Esophagus squamous epithelium (tissue), 5 donors: Measurements from ENCODE around the gene PTPN1. TPM values are rescaled to one million over a fixed set of nuclear protein-coding genes. Genes with fewer than 3 reads are reported as not detected.

Experiments used
- DNase-seq: peaks from one replicate; lab custom pipeline; 2025; lab: John Stamatoyannopoulos, UW
- H3K27ac ChIP-seq, 4 donors: fragments of 200-600 bp; sonication (generic); one replicate each; pipeline ENCODE4 v1.5.1; 2016 to 2019; ENCODE audit warnings: mild to moderate bottlenecking in 1 of 4
- H3K27me3 ChIP-seq, 4 donors: fragments of 200-600 bp; sonication (generic); 1 replicate in 3 of 4; 2 replicates in 1 of 4; pipeline versions ENCODE4 v1.5.1 to v1.6.0; 2017 to 2021; ENCODE audit warnings: antibody characterized with exemption in 1 of 4
- H3K36me3 ChIP-seq, 3 donors: fragments of 200-600 bp; sonication (generic); one replicate each; pipeline ENCODE4 v1.5.1; 2016 to 2019
- H3K4me1 ChIP-seq, 3 donors: fragments of 200-600 bp; sonication (generic); one replicate each; pipeline ENCODE4 v1.5.1; 2017 to 2019
- H3K4me3 ChIP-seq, 4 donors: fragments of 200-600 bp; sonication (generic); 1 replicate in 3 of 4; 2 replicates in 1 of 4; pipeline ENCODE4 v1.5.1; 2016 to 2019; ENCODE audit warnings: mild to moderate bottlenecking in 2 of 4, moderate library complexity in 1 of 4
- H3K9me3 ChIP-seq, 3 donors: fragments of 200-600 bp; sonication (generic); one replicate each; pipeline ENCODE4 v1.5.1; 2016 to 2019
- POLR2A ChIP-seq, 4 donors: fragments of 450-650 bp; IDR thresholded peaks; one replicate each; pipeline ENCODE4 v1.6.1; 2017; ENCODE audit warnings: antibody characterized with exemption in 4 of 4, mild to moderate bottlenecking in 4 of 4, moderate library complexity in 3 of 4
- WGBS, 2 donors: methylation state at CpG; one replicate each; pipeline ENCODE4 v1.1.5; 2018; 5-methylcytosine and 5-hydroxymethylcytosine counted together
- intact Hi-C: fragments of 100-400 bp; cut with DNase I; formaldehyde crosslinking; loops from one replicate; pipeline ENCODE4 v1.15.0; 2022
- total RNA-seq, 4 donors: library from RNA; depleted of rRNA; stranded (reverse); fragments of >200 nt; gene quantifications; one replicate each; pipeline ENCODE4 v1.1.0, GENCODE V29; 2016
- TF ChIP-seq, protein P1 (sequence below), 6 experiments: fragments of 450-650 bp in 4 of 6; fragments of 200-600 bp in 2 of 6; sonication (generic) in 2 of 6; IDR thresholded peaks; one replicate each; pipeline ENCODE4 v1.5.1; 2016 to 2019; ENCODE audit warnings: antibody characterized with exemption in 6 of 6, mild to moderate bottlenecking in 4 of 6, moderate library complexity in 4 of 6
- donor health status: DM: yes; HTN: yes; CAD: no.

Gene PTPN1
- total RNA-seq, 4 donors from 2014 or later: 23.6 to 30.6 (median 29.0) TPM

DNA sequence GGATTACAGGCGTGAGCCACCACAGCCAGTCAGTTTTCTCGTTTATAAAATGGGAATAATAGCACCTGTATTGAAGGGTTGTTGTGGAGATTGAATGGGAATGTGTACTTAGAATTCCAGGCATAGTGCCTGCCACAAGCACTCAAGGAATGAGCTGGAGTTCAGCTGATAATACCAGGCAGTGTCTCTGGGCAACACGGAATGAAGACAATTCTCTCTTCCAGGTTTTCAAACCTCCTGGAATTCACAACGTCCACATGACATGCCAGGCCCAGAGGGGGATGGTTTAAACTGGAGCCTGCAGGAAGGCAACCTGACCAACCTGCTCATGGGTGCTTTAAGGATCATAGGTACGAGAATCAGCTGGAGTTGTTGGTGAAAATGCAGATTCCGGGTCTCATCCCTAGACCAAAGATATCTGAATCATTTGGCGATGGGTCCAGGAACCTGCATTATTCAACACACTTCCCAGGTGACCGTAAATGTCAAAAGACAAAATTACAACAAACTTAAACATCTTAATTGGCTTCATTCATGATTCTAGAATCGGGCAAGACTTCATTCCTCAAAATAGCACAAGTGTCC lies 1.9 kb upstream of the PTPN1 start:
- Histone ChIP-seq H3K4me3 (no peak overlapping the region), H3K36me3 (no peaks in the 10 kb centered on the region), H3K4me1 (peaks cover 19 to 73% (median 35%) of the 10 kb centered on the region in 3 donors), H3K27ac (peak overlapping the region in 1 of 4 donors; percentile 2), H3K9me3 (no peaks in the 10 kb centered on the region), H3K27me3 (no peaks in the 10 kb centered on the region)
- TF ChIP-seq, protein P1, sequence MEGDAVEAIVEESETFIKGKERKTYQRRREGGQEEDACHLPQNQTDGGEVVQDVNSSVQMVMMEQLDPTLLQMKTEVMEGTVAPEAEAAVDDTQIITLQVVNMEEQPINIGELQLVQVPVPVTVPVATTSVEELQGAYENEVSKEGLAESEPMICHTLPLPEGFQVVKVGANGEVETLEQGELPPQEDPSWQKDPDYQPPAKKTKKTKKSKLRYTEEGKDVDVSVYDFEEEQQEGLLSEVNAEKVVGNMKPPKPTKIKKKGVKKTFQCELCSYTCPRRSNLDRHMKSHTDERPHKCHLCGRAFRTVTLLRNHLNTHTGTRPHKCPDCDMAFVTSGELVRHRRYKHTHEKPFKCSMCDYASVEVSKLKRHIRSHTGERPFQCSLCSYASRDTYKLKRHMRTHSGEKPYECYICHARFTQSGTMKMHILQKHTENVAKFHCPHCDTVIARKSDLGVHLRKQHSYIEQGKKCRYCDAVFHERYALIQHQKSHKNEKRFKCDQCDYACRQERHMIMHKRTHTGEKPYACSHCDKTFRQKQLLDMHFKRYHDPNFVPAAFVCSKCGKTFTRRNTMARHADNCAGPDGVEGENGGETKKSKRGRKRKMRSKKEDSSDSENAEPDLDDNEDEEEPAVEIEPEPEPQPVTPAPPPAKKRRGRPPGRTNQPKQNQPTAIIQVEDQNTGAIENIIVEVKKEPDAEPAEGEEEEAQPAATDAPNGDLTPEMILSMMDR (IDR thresholded peaks at IDR 0.05): no peak
- TF ChIP-seq POLR2A (IDR thresholded peaks at IDR 0.05): no peak
- 74 to 83% methylated on average over 9 of the region's 9 CpGs for WGBS, 2 donors
- intact Hi-C loops: no loop called here
- DNase-seq: no peak

DNA sequence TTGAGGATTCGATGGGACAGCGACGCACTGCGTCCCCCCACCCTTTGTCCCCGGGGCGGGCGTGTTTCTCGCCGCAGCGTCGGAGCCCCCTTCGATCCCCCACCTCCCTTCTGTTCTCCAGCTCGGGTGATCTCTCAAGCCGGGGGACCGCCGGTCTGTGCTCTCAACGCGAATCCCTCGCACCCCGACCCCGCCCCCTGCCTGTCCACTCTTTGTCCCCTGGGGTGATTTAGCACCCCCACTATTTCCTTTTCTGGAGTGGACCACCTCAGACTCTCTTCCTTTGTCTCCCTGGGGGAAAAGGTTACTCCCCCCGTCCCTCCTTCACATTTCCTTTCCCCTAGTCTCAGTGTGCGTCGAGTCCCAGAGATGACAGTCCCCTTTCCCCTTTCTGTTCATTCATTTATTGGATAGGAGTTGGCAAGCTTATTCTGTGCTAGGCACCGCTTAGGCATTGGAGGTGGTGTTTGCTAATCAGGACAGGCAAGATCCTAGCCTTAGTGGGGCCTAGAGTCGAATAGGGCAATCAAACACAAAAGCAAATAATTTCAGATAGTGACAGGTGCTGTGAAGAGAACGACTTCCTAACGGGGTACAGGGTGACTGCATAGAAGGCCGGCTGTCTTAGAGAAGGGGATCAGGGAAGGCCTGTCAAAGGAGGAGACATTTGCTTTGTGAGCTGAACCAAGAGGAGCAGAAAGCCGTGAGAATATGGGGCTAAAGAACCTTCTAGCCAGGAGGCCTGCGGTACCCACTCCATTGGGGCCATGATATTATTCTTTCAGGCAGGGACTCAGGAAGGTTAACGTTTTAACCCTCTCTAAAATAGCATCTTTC lies 741 bp downstream of the PTPN1 start:
- TF ChIP-seq, protein P1 (IDR thresholded peaks at IDR 0.05): no peak
- no peak for TF ChIP-seq POLR2A (IDR thresholded peaks at IDR 0.05)
- no peak for DNase-seq
- H3K27ac ChIP-seq: peak overlapping the region; percentile 94 to 97 (median 96)
- H3K36me3 ChIP-seq: no peaks in the 10 kb centered on the region
- peak overlapping the region; percentile 77 to 96 (median 89) for H3K4me3 ChIP-seq
- 3 to 8% methylated on average over 15 to 31 of the region's 32 CpGs for WGBS, 2 donors
- intact Hi-C loops: no loop called here
- peaks cover 32 to 83% (median 37%) of the 10 kb centered on the region in 3 donors for H3K4me1 ChIP-seq
- H3K27me3 ChIP-seq: no peaks in the 10 kb centered on the region
- no peaks in the 10 kb centered on the region for H3K9me3 ChIP-seq

DNA sequence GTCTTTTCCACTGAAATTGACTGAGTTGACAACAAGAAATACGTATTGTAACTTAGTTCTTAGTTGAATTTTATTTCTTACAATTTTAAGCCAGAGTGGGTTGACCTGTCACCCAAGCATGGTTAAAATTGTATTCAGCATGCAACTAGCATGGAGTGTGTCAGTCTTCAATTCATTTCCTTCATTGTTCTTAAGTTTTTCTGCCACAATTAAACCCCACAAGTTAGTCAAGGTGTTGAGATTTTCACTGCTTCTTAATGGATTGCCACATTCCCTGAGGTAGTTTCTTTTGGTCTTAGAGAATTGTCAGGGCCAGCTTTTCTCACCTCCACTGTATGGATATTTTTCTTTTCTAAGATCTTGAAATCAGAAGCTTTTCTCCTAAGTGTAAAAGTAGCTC lies 2.1 kb downstream of the PTPN1 start:
- no peak for DNase-seq
- Histone ChIP-seq H3K27ac (peak overlapping the region; percentile 7 to 97 (median 95)), H3K4me1 (peaks cover 40 to 86% (median 49%) of the 10 kb centered on the region in 3 donors), H3K36me3 (no peaks in the 10 kb centered on the region), H3K27me3 (no peaks in the 10 kb centered on the region), H3K4me3 (peak overlapping the region; percentile 77 to 96 (median 89)), H3K9me3 (no peaks in the 10 kb centered on the region)
- 44 to 48% methylated on average over 1 of the region's 1 CpG for WGBS, 2 donors
- TF ChIP-seq, protein P1 (IDR thresholded peaks at IDR 0.05): no peak
- TF ChIP-seq POLR2A (IDR thresholded peaks at IDR 0.05): no peak
- intact Hi-C loops: no loop called here

DNA sequence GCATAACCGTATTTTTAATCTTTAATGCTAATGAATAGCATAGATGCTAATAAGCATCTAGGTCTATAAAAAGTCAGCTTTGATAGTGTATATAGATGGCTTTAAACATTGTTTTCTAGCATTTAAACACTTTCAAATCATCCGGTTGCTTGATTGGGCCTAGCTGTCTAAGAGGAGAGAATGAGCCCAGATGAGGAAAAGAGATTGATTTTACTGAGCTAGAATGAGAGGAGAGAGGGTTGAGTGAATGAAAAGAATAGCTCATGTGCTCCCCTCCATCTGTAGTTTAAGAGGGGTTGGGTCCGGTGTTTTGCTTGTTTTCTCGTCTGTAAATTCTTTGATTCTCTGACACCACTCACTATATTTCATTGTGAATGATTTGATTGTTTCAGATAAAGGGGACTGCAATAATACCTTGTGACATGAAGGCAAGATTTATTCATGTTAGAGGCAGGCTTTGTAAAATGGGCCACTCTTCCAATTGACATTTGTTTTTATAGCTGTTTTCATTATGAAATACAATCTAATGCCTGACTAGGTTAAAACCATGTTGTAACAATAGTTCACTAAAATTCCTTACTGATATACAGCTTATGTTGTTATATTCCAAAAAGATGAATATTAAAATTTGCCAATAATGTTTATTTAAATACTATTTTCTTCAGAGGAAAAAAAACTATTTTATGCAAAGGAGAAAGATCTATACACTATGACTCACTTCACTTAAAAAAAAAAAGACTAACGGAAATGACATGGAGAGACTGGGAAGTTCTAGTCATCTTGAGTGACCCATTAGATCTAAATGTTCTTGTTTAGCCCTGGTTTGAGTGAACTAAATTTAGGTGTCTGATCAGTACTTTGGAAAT lies 3.2 kb downstream of the PTPN1 start:
- TF ChIP-seq POLR2A (IDR thresholded peaks at IDR 0.05): peak in 1 of 4 donors; percentile 26
- TF ChIP-seq, protein P1 (IDR thresholded peaks at IDR 0.05): no peak
- H3K9me3 ChIP-seq: no peaks in the 10 kb centered on the region
- no peaks in the 10 kb centered on the region for H3K27me3 ChIP-seq
- H3K4me1 ChIP-seq: peaks cover 48 to 93% (median 54%) of the 10 kb centered on the region in 3 donors
- H3K4me3 ChIP-seq: peak overlapping the region in 2 of 4 donors; percentile 77 to 96
- 25 to 35% methylated on average over 5 of the region's 5 CpGs for WGBS, 2 donors
- intact Hi-C loops: no loop called here
- H3K27ac ChIP-seq: peak overlapping the region; percentile 81 to 97 (median 95)
- H3K36me3 ChIP-seq: no peaks in the 10 kb centered on the region
- no peak for DNase-seq
